ENCODE results near the gene XYLT1.

Gene XYLT1

DNA sequence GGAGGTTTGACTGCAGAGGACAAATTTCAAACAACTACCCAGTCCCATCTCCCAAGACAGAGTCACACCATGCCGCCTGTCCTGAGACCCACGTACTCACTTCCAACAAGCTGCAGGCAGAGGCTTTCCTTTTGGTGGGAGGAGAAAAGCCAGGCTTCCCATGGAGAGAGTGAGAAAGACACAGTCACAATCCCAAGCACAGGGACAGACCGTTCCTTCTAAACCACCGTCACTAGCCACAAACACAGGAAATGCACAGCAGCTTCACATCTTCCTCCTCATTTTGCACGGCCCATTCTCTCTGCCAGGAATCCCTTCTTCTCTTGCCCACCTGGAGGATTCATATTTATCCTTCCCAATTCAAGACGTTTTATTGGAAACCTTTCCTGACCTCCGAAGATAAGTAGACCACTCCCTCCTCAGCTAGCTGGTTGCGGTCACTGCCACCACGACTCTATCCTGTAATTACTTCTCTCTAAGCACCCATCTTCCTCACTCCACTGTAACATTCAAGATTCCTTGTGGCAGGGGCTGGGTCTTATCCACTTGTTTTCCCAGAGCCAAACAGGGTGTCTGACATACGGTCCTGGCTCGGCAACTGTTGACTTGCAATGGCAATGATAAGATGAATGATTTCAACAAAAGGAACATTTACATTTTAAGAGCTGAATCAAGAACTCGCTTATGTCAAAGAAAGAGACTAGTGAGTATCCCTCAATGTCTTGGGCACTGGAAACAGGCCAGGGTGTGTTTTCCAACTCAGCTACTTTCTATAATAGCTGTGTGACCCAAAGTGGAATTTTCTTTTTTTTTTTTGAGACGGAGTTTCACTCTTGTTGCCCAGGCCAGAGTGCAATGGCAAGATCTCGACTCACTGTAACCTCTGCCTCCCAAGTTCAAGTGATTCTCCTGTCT is 87.6 kb downstream of the XYLT1 start:
- TF ChIP-seq YY1 (IDR thresholded peaks at IDR 0.05; ENCODE audit: low read depth) (no peak), ZBTB7A (IDR thresholded peaks at IDR 0.05; ENCODE audit: low read depth) (no peak), TCF12 (IDR thresholded peaks at IDR 0.05; ENCODE audit: low read depth) (no peak)

DNA sequence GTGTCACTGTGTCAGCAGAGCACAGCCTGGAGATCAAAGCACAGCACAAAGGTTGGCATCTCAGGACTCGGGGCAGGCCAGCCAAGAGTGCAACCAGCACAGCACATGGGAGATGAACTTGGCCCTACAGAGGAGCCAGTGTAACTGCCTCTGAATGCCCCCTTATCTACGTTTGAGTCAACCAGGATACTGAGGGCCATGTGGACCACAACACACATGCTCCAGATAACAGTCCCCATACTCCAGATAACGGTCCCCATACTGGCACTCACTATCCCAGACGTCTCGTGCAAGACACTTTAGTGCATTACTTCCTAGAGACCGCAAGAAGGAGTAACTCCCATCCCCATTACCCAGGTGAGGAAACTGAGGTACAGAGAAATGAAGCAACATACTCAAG is 88.2 kb downstream of the XYLT1 start:
- TF ChIP-seq TAF1 (IDR thresholded peaks at IDR 0.05; ENCODE audit: low read depth) (no peak), RAD21 (IDR thresholded peaks at IDR 0.05; ENCODE audit: low read depth) (no peak), FOXM1 (IDR thresholded peaks at IDR 0.05; ENCODE audit: borderline replicate concordance, low read depth) (no peak), TEAD4 (IDR thresholded peaks at IDR 0.05) (no peak), CREB1 (IDR thresholded peaks at IDR 0.05; ENCODE audit: low read depth) (no peak), TCF12 (IDR thresholded peaks at IDR 0.05; ENCODE audit: low read depth) (no peak), EGR1 (IDR thresholded peaks at IDR 0.05) (no peak), NFIC (IDR thresholded peaks at IDR 0.05) (no peak), ZBTB7A (IDR thresholded peaks at IDR 0.05; ENCODE audit: low read depth) (no peak), EP300 (IDR thresholded peaks at IDR 0.05; ENCODE audit: borderline replicate concordance) (no peak)
- TF ChIP-seq, protein P1, sequence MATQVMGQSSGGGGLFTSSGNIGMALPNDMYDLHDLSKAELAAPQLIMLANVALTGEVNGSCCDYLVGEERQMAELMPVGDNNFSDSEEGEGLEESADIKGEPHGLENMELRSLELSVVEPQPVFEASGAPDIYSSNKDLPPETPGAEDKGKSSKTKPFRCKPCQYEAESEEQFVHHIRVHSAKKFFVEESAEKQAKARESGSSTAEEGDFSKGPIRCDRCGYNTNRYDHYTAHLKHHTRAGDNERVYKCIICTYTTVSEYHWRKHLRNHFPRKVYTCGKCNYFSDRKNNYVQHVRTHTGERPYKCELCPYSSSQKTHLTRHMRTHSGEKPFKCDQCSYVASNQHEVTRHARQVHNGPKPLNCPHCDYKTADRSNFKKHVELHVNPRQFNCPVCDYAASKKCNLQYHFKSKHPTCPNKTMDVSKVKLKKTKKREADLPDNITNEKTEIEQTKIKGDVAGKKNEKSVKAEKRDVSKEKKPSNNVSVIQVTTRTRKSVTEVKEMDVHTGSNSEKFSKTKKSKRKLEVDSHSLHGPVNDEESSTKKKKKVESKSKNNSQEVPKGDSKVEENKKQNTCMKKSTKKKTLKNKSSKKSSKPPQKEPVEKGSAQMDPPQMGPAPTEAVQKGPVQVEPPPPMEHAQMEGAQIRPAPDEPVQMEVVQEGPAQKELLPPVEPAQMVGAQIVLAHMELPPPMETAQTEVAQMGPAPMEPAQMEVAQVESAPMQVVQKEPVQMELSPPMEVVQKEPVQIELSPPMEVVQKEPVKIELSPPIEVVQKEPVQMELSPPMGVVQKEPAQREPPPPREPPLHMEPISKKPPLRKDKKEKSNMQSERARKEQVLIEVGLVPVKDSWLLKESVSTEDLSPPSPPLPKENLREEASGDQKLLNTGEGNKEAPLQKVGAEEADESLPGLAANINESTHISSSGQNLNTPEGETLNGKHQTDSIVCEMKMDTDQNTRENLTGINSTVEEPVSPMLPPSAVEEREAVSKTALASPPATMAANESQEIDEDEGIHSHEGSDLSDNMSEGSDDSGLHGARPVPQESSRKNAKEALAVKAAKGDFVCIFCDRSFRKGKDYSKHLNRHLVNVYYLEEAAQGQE (IDR thresholded peaks at IDR 0.05; ENCODE audit: low read depth) = no peak
- TF ChIP-seq, protein P2, sequence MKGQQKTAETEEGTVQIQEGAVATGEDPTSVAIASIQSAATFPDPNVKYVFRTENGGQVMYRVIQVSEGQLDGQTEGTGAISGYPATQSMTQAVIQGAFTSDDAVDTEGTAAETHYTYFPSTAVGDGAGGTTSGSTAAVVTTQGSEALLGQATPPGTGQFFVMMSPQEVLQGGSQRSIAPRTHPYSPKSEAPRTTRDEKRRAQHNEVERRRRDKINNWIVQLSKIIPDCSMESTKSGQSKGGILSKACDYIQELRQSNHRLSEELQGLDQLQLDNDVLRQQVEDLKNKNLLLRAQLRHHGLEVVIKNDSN (IDR thresholded peaks at IDR 0.05) = no peak
- TF ChIP-seq, protein P3, sequence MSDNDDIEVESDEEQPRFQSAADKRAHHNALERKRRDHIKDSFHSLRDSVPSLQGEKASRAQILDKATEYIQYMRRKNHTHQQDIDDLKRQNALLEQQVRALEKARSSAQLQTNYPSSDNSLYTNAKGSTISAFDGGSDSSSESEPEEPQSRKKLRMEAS (IDR thresholded peaks at IDR 0.05) = no peak

DNA sequence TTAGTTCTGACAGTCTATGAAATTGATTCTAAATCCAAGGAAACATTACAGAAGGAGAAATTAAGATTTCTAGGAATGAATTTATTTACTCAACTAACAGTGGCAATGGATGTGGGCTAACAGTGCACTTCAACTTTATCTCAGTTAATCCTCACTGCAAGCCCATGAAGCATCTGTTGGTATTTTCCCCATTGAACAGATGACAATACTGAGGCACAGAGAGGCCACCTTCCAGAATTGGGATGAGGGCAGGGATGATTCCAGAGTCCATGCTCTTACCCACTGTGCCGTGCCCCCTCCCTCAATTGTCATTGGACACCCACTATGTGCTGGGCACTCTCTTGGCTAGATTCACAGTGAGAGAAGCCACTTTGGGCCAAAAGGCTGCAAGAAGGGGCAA is 89.0 kb downstream of the XYLT1 start:
- TF ChIP-seq, protein P1 (IDR thresholded peaks at IDR 0.05; ENCODE audit: low read depth) = no peak
- TF ChIP-seq CEBPB (IDR thresholded peaks at IDR 0.05) (no peak), RAD21 (IDR thresholded peaks at IDR 0.05; ENCODE audit: low read depth) (no peak), NFIC (IDR thresholded peaks at IDR 0.05) (no peak), TCF12 (IDR thresholded peaks at IDR 0.05; ENCODE audit: low read depth) (no peak), TEAD4 (IDR thresholded peaks at IDR 0.05) (no peak), EP300 (IDR thresholded peaks at IDR 0.05; ENCODE audit: borderline replicate concordance) (no peak), CREB1 (IDR thresholded peaks at IDR 0.05; ENCODE audit: low read depth) (no peak), ZBTB7A (IDR thresholded peaks at IDR 0.05; ENCODE audit: low read depth) (no peak), TAF1 (IDR thresholded peaks at IDR 0.05; ENCODE audit: low read depth) (no peak), FOXM1 (IDR thresholded peaks at IDR 0.05; ENCODE audit: borderline replicate concordance, low read depth) (no peak), EGR1 (IDR thresholded peaks at IDR 0.05) (no peak)
- TF ChIP-seq, protein P2 (IDR thresholded peaks at IDR 0.05) = no peak
- TF ChIP-seq, protein P3 (IDR thresholded peaks at IDR 0.05) = no peak

DNA sequence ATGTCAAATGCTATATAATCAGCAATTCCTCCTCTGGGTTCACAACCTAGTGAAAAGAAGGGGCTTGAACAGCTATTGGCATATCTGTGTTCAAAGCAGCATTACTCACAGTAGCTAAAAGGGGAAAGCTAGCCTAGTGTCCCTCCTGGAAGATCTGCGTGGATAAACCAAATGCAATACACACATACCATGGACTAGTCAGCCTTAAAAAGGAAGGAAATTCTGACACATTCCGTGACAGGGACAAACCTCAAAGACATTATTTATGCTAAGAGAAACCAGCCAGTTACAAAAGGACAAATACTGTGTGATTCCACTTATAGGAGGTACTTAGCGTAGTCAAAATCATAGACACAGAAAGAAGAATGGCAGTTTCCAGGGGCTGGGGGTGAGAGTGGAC is 90.1 kb downstream of the XYLT1 start:
- TF ChIP-seq CREB1 (IDR thresholded peaks at IDR 0.05; ENCODE audit: low read depth) = no peak

DNA sequence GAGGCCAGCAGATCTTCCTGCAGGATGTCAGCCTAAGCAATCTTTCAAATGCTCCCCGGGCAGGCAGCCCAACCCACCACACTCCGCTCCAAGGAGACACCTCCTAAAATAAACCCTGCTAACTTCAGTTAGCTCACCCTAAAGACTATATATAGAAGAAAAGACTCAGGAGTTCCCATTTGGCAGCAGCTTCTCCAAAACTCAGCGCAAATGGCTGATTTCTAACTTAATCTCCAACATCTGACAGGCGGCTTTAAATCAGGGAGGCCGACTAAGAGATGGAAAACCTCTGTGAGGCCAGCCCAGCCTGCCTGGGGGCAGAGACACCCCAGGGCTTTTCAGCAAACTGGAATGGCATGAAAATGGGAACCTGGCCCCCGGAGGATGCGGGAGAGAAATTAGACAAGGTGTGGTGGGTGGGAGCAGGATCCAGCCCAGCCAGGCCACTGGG is 91.6 kb downstream of the XYLT1 start:
- TF ChIP-seq TAF1 (IDR thresholded peaks at IDR 0.05; ENCODE audit: low read depth) (no peak), FOXM1 (IDR thresholded peaks at IDR 0.05; ENCODE audit: borderline replicate concordance, low read depth) (no peak), CEBPB (IDR thresholded peaks at IDR 0.05) (no peak), EGR1 (IDR thresholded peaks at IDR 0.05) (no peak), EP300 (IDR thresholded peaks at IDR 0.05; ENCODE audit: borderline replicate concordance) (no peak), RAD21 (IDR thresholded peaks at IDR 0.05; ENCODE audit: low read depth) (no peak), YY1 (IDR thresholded peaks at IDR 0.05; ENCODE audit: low read depth) (no peak), ZBTB7A (IDR thresholded peaks at IDR 0.05; ENCODE audit: low read depth) (no peak), NFIC (IDR thresholded peaks at IDR 0.05) (no peak), CREB1 (IDR thresholded peaks at IDR 0.05; ENCODE audit: low read depth) (no peak), TCF12 (IDR thresholded peaks at IDR 0.05; ENCODE audit: low read depth) (no peak)
- TF ChIP-seq, protein P3 (IDR thresholded peaks at IDR 0.05) = no peak
- TF ChIP-seq, protein P1 (IDR thresholded peaks at IDR 0.05; ENCODE audit: low read depth) = no peak
- TF ChIP-seq, protein P2 (IDR thresholded peaks at IDR 0.05) = no peak

All from Ishikawa (cell line).